Subcutaneous abdominal adipose tissue (tissue), 5 donors: ENCODE results near the gene TERT.
"Not testable (repeated sequence)": the region's sequence is repeated elsewhere in the genome, so short reads cannot be mapped to it uniquely, and the experiment has no call there.

Experiments used
- H3K27ac ChIP-seq: one replicate; pipeline ENCODE4 v1.7.0; 2013; ENCODE audit warnings: low read depth, mild to moderate bottlenecking, inconsistent platforms, low read length, moderate library complexity
- H3K27me3 ChIP-seq, 5 donors: one replicate each; pipeline ENCODE4 v1.7.0; 2013; ENCODE audit warnings: low read length in 5 of 5, inconsistent platforms in 1 of 5; ENCODE audit not compliant: control insufficient read depth in 5 of 5, insufficient read depth in 4 of 5
- H3K36me3 ChIP-seq, 5 donors: one replicate each; pipeline ENCODE4 v1.7.0; 2013; ENCODE audit warnings: low read length in 5 of 5; ENCODE audit not compliant: control insufficient read depth in 5 of 5, insufficient read depth in 5 of 5
- H3K4me1 ChIP-seq, 5 donors: one replicate each; pipeline ENCODE4 v1.7.0; 2013; ENCODE audit warnings: low read length in 5 of 5, mild to moderate bottlenecking in 3 of 5, moderate library complexity in 1 of 5; ENCODE audit not compliant: control insufficient read depth in 5 of 5, insufficient read depth in 5 of 5
- H3K4me3 ChIP-seq, 5 donors: one replicate each; pipeline ENCODE4 v1.7.0; 2013; ENCODE audit warnings: low read length in 5 of 5, low read depth in 1 of 5
- H3K9ac ChIP-seq, 5 donors: one replicate each; pipeline ENCODE4 v1.7.0; 2013; ENCODE audit warnings: low read length in 5 of 5, mild to moderate bottlenecking in 4 of 5, moderate library complexity in 3 of 5
- H3K9me3 ChIP-seq, 5 donors: one replicate each; pipeline ENCODE4 v1.7.0; 2013; ENCODE audit warnings: low read length in 5 of 5; ENCODE audit not compliant: control insufficient read depth in 5 of 5
- donor health status: healthy.
- donor health status: healthy.
- donor health status: healthy.
- donor health status: healthy.
- donor health status: healthy.

The TERT gene

DNA sequence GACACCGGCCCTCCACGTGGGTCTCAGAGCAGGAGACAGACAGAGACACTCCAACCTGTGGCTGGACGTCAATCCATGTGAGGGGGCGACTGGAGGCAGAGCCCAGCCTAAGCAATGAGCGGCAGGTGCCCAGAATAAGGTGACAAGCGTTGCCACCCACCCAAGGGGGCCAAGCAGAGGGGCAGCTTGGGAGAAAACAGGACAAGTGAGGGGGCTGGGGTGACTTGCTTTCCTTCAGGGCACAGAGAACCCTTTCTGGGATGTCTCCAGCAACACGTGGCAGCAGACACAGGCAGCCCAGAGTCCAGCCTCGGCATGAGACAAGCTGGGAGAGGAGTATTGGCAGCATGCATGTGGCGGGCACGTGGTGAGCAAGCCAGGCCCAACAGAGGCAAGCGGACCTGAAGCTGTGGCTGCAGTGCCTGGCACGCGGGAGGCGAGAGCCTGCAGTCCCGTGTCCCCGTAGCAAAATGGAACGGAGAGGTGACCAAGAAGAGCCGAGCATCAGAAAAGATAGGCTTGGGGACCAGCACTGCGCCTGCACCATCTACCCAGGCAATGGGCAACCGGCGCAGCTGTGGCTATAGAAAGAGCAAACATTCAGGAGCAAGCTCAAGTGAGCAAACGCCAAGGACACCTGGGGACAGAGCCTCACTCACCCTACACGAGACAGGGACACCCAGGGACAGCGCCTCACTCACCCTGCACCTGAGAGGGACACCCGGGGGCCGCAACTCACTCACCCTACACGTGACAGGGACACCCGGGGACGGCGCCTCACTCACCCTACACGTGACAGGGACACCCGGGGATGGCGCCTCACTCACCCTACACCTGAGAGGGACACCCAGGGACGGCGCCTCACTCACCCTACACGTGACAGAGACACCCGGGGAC lies 6.2 kb downstream of the TERT start:
- Histone ChIP-seq H3K4me3 (no peak overlapping the region), H3K27me3 (peaks cover 10 to 25% (median 13%) of the 10 kb centered on the region in 5 donors), H3K9ac (no peak overlapping the region), H3K9me3 (peaks cover 2 to 8% (median 6%) of the 10 kb centered on the region in 5 donors), H3K27ac (no peak overlapping the region), H3K36me3 (no peaks in the 10 kb centered on the region), H3K4me1 (no peaks in the 10 kb centered on the region)

DNA sequence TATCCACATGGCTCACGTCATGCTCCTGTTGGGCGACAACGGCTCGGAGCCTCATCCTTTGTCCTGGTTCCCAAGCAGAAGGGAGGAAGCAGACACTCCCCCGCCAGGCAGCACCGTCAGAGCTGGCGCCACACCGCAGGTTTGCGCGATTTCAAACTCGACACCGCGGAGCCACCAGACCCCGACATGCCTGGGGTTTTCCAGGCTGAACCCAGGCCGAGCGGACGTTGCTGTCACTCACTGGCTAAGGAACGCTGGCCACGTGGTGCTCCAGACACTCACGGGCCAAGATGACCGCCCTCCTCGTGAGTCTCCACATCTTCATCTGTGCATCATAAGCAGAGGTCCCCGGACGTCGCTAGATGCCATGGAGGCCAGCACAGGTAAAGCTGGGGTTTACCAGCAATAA lies 9.0 kb downstream of the TERT start:
- Histone ChIP-seq H3K9ac (no peak overlapping the region), H3K9me3 (peaks cover 2 to 8% (median 6%) of the 10 kb centered on the region in 5 donors), H3K36me3 (no peaks in the 10 kb centered on the region), H3K4me1 (no peaks in the 10 kb centered on the region), H3K27me3 (peaks cover 0 to 9% (median 0%) of the 10 kb centered on the region in 5 donors), H3K4me3 (no peak overlapping the region), H3K27ac (no peak overlapping the region)

- Histone ChIP-seq H3K36me3 (no peaks in the 10 kb centered on the region), H3K27me3 (peaks cover 0 to 10% (median 0%) of the 10 kb centered on the region in 5 donors), H3K9ac (no peak overlapping the region), H3K27ac (no peak overlapping the region), H3K4me3 (no peak overlapping the region), H3K4me1 (no peaks in the 10 kb centered on the region), H3K9me3 (peaks cover 2 to 8% (median 6%) of the 10 kb centered on the region in 5 donors)
Measured at GRCh38 chr5:1285141-1285540, 9.7 kb downstream of the TERT start.

DNA sequence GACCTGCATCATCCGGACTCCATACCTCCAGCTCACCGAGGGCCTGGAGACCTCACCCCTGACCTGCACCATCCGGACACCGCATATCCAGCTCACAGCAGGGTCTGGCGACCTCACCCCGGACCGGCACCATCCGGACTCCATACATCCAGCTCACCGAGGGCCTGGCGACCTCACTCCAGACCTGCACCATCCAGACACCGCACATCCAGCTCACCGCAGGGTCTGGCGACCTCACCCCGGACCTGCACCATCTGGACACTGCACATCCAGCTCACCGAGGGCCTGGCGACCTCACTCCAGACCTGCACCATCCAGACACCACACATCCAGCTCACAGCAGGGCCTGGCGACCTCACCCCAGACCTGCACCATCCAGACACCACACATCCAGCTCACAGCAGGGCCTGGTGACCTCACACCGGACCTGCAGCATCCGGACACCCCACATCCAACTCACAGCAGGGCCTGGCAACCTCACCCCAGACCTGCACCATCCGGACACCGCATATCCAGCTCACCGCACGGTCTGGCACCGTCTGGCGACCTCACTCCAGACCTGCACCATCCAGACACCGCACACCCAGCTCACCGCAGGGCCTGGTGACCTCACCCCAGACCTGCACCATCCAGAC lies 10.4 kb downstream of the TERT start:
- not testable (repeated sequence) for H3K9me3 ChIP-seq, H3K27me3 ChIP-seq, H3K9ac ChIP-seq, H3K4me1 ChIP-seq, H3K36me3 ChIP-seq, H3K4me3 ChIP-seq, H3K27ac ChIP-seq

GRCh38 chr5:1283729-1284041 lies 11.2 kb downstream of the TERT start:
- H3K36me3 ChIP-seq, H3K4me1 ChIP-seq, H3K4me3 ChIP-seq, H3K27ac ChIP-seq, H3K9ac ChIP-seq, H3K27me3 ChIP-seq: not testable (repeated sequence)
- H3K9me3 ChIP-seq = peaks cover 2 to 12% (median 9%) of the 10 kb centered on the region in 5 donors

GRCh38 chr5:1282993-1283728 lies 11.7 kb downstream of the TERT start:
- H3K4me3 ChIP-seq, H3K36me3 ChIP-seq, H3K9ac ChIP-seq, H3K4me1 ChIP-seq, H3K27me3 ChIP-seq, H3K27ac ChIP-seq: not testable (repeated sequence)
- peaks cover 0 to 12% (median 9%) of the 10 kb centered on the region in 5 donors for H3K9me3 ChIP-seq

- peaks cover 0 to 2% (median 0%) of the 10 kb centered on the region in 5 donors for H3K27me3 ChIP-seq
- no peak overlapping the region for H3K4me3 ChIP-seq
- H3K27ac ChIP-seq = no peak overlapping the region
- H3K9ac ChIP-seq = no peak overlapping the region
- H3K4me1 ChIP-seq = no peaks in the 10 kb centered on the region
- H3K9me3 ChIP-seq = peaks cover 0 to 11% (median 9%) of the 10 kb centered on the region in 5 donors
- no peaks in the 10 kb centered on the region for H3K36me3 ChIP-seq
Measured at GRCh38 chr5:1282131-1282992, 12.5 kb downstream of the TERT start.

- Histone ChIP-seq H3K27me3 (peaks cover 0 to 2% (median 0%) of the 10 kb centered on the region in 5 donors), H3K4me3 (no peak overlapping the region), H3K4me1 (no peaks in the 10 kb centered on the region), H3K9me3 (peaks cover 0 to 11% (median 9%) of the 10 kb centered on the region in 5 donors), H3K9ac (no peak overlapping the region), H3K36me3 (no peaks in the 10 kb centered on the region), H3K27ac (no peak overlapping the region)
Measured at GRCh38 chr5:1281038-1281882, 13.6 kb downstream of the TERT start.
